K562 (cell line): Measurements from ENCODE around the gene EPHB4. TPM values are rescaled to one million over a fixed set of nuclear protein-coding genes. Genes with fewer than 3 reads are reported as not detected.

ENCODE experiments used
- ARID2 ChIP-seq: fragments of 450-650 bp; IDR thresholded peaks from 2 replicates; pipeline ENCODE4 v1.6.1; 2017; ENCODE audit warnings: antibody characterized with exemption, mild to moderate bottlenecking
- ATF1 ChIP-seq, 2 experiments: fragments of 450-650 bp in 1 of 2; IDR thresholded peaks; 2 replicates each; pipeline ENCODE4 v1.6.1; 2016; ENCODE audit warnings: missing compliant biosample characterization in 1 of 2, missing genetic modification characterization in 1 of 2
- CREM ChIP-seq: IDR thresholded peaks from 2 replicates; pipeline ENCODE4 v1.6.1; 2014; ENCODE audit warnings: antibody characterized with exemption, low read depth
- DACH1 ChIP-seq: fragments of 450-650 bp; IDR thresholded peaks from 2 replicates; pipeline ENCODE4 v1.6.1; 2018; ENCODE audit not compliant: partially characterized antibody
- E2F3 ChIP-seq: fragments of 250-450 bp; sonication (Bioruptor Pico); IDR thresholded peaks from 2 replicates; pipeline ENCODE4 v1.4.0; 2020; ENCODE audit warnings: mild to moderate bottlenecking
- ERF ChIP-seq: fragments of 450-650 bp; formaldehyde crosslinking; IDR thresholded peaks from 2 replicates; pipeline ENCODE4 v1.4.0; 2020; ENCODE audit warnings: mild to moderate bottlenecking, mixed read lengths
- FOXP1 ChIP-seq: sonication (generic); formaldehyde crosslinking; IDR thresholded peaks from 2 replicates; pipeline ENCODE4 v1.8.0; 2022; ENCODE audit warnings: mild to moderate bottlenecking, missing genetic modification reagents
- HMBOX1 ChIP-seq: sonication (generic); IDR thresholded peaks from 2 replicates; pipeline ENCODE4 v1.6.1; 2016
- HMGN3 ChIP-seq: IDR thresholded peaks from 2 replicates; pipeline ENCODE4 v1.6.1; 2011; ENCODE audit warnings: borderline replicate concordance, low read depth, mild to moderate bottlenecking, mixed read lengths, low read length; ENCODE audit not compliant: insufficient read length; ENCODE audit errors: extremely low read depth
- KAT7 ChIP-seq: sonication (generic); formaldehyde crosslinking; IDR thresholded peaks from 2 replicates; pipeline ENCODE4 v1.8.0; 2022; ENCODE audit warnings: missing genetic modification reagents, mild to moderate bottlenecking, borderline replicate concordance
- L3MBTL2 ChIP-seq: fragments of 450-650 bp; IDR thresholded peaks from 2 replicates; pipeline ENCODE4 v1.6.1; 2016; ENCODE audit warnings: mild to moderate bottlenecking, moderate library complexity
- LCOR ChIP-seq: sonication (generic); formaldehyde crosslinking; IDR thresholded peaks from 2 replicates; pipeline ENCODE4 v1.8.0; 2022; ENCODE audit warnings: mild to moderate bottlenecking, missing genetic modification reagents
- PRPF4 ChIP-seq: fragments of 200-400 bp; formaldehyde crosslinking; IDR thresholded peaks from one replicate; pipeline ENCODE4 v1.6.1; 2017; ENCODE audit warnings: low read length, low read depth, mild to moderate bottlenecking; ENCODE audit not compliant: insufficient read depth, poor library complexity, severe bottlenecking
- TARDBP ChIP-seq: fragments of 450-650 bp; IDR thresholded peaks from 2 replicates; pipeline ENCODE4 v1.6.1; 2016
- TGIF2 ChIP-seq: sonication (generic); formaldehyde crosslinking; IDR thresholded peaks from 2 replicates; pipeline ENCODE4 v1.8.1; 2022; ENCODE audit warnings: mild to moderate bottlenecking, missing genetic modification reagents, moderate library complexity
- U2AF2 ChIP-seq: fragments of 200-400 bp; formaldehyde crosslinking; optimal IDR thresholded peaks from 2 replicates; pipeline ENCODE3; 2017; ENCODE audit warnings: low read depth, mild to moderate bottlenecking, low read length
- YY1 ChIP-seq, 3 experiments: IDR thresholded peaks; 2 replicates each; pipeline ENCODE4 v1.6.1; 2011; ENCODE audit warnings: low read length in 2 of 3, mild to moderate bottlenecking in 2 of 3, moderate library complexity in 2 of 3, borderline replicate concordance in 1 of 3, control low read depth in 1 of 3, low read depth in 1 of 3; ENCODE audit not compliant: insufficient read depth in 3 of 3, insufficient replicate concordance in 2 of 3, control insufficient read depth in 1 of 3, insufficient read length in 1 of 3; ENCODE audit errors: extremely low read depth in 1 of 3
- ZBTB11 ChIP-seq, 3 experiments: fragments of 200-800 bp in 1 of 3; fragments of 250-450 bp in 1 of 3; fragments of 450-650 bp in 1 of 3; sonication (Bioruptor Pico) in 1 of 3; sonication (Bioruptor generic) in 1 of 3; formaldehyde crosslinking in 1 of 3; IDR thresholded peaks; 2 replicates each; pipeline versions ENCODE4 v1.6.1 to v1.8.0; 2016 to 2022; ENCODE audit warnings: mild to moderate bottlenecking in 2 of 3, missing genetic modification characterization in 2 of 3, missing compliant biosample characterization in 1 of 3, moderate library complexity in 1 of 3
- ZC3H4 ChIP-seq: sonication (generic); formaldehyde crosslinking; IDR thresholded peaks from 2 replicates; pipeline ENCODE4 v1.9.0; 2021; ENCODE audit warnings: missing genetic modification reagents, borderline replicate concordance
- ZNF133 ChIP-seq: fragments of 250-450 bp; sonication (Bioruptor Pico); IDR thresholded peaks from 2 replicates; pipeline ENCODE4 v1.4.0; 2020; ENCODE audit warnings: mild to moderate bottlenecking
- ZNF165 ChIP-seq: fragments of 250-450 bp; sonication (Bioruptor Pico); IDR thresholded peaks from 2 replicates; pipeline ENCODE4 v1.4.0; 2020; ENCODE audit warnings: borderline replicate concordance
- ZNF184 ChIP-seq: sonication (generic); formaldehyde crosslinking; IDR thresholded peaks from 2 replicates; pipeline ENCODE4 v1.5.0; 2020; ENCODE audit warnings: missing genetic modification reagents
- polyA plus RNA-seq, 8 experiments: library from polyadenylated mRNA; depleted of rRNA in 4 of 8; stranded (reverse) in 5 of 8; unstranded in 3 of 8; fragments of >200 nt; fragmentation: Nextera tagmentation in 2 of 8; fragmentation: Illumina TruSeq in 1 of 8; extraction: Ambion mirVana in 2 of 8; extraction: Trizol in 1 of 8; gene quantifications; 2 replicates each; pipeline versions ENCODE4 v1.2.1 to v1.2.3, GENCODE V29; 2011 to 2014; ENCODE audit warnings: inconsistent platforms in 1 of 8, missing spikeins in 1 of 8
- total RNA-seq, 7 experiments: library from RNA; depleted of rRNA in 6 of 7; stranded (reverse); fragments of >200 nt in 6 of 7; fragmentation: Illumina TruSeq in 2 of 7; extraction: Trizol in 2 of 7; gene quantifications; 2 replicates each; pipeline versions ENCODE4 v1.2.1 to v1.2.3, GENCODE V29; 2011 to 2021; ENCODE audit warnings: low replicate concordance in 1 of 7

The EPHB4 gene
- total and polyA plus RNA-seq, 9 of the 15 experiments (the other 6 are each of a cell fraction or from before 2014, with no cell fraction given), result 1.2 to 82.1 (median 37.9) TPM

GRCh38 chr7:100875356-100875751, 48.0 kb upstream of the EPHB4 start (continued):
- no peak for TF ChIP-seq U2AF2
- TF ChIP-seq ARID2, result 0 out of 2 replicates have a peak, but pooled peaks have one; percentile 16
- TF ChIP-seq PRPF4, result no peak
- TF ChIP-seq LCOR (CRISPR knock-in tag), result peak; percentile 17
- TF ChIP-seq TGIF2, result 0 out of 2 replicates have a peak, but pooled peaks have one; percentile 24
- peak in 1 of 3 experiments; percentile 20 for TF ChIP-seq YY1 (IDR thresholded peaks at IDR 0.05; ENCODE audit: borderline replicate concordance in 1 of 3, control insufficient read depth in 1 of 3, extremely low read depth in 1 of 3, insufficient read depth in 3 of 3, insufficient read length in 1 of 3, insufficient replicate concordance in 2 of 3, low read depth in 1 of 3, low read length in 2 of 3)
- no peak for TF ChIP-seq ZNF133 (CRISPR knock-in tag)
- TF ChIP-seq HMGN3, result no peak
- TF ChIP-seq CREM, result peak; percentile 46; the same call in 1 of the 2 replicates
- TF ChIP-seq ZNF184, result no peak
- 0 out of 2 replicates have a peak, but pooled peaks have one; percentile 63 for TF ChIP-seq ERF
- 0 out of 2 replicates have a peak, but pooled peaks have one; percentile 8 for TF ChIP-seq ATF1 (CRISPR knock-in tag; IDR thresholded peaks at IDR 0.05)
- TF ChIP-seq ATF1 (tag; IDR thresholded peaks at IDR 0.05), result no peak
- no peak for TF ChIP-seq TARDBP
- TF ChIP-seq ZNF165 (CRISPR knock-in tag), result no peak
- peak; percentile 66; the same call in 1 of the 2 replicates for TF ChIP-seq E2F3 (CRISPR knock-in tag)
- peak; percentile 51; the same call in 1 of the 2 replicates for TF ChIP-seq KAT7
- TF ChIP-seq FOXP1 (CRISPR knock-in tag), result peak; percentile 64; the same call in 1 of the 2 replicates
- no peak for TF ChIP-seq HMBOX1
- TF ChIP-seq DACH1, result no peak
- TF ChIP-seq L3MBTL2, result no peak
- peak in 1 of 3 experiments; percentile 27; a peak in 1 of 6 replicates for TF ChIP-seq ZBTB11 (CRISPR knock-in tag; IDR thresholded peaks at IDR 0.05)
- TF ChIP-seq ZC3H4, result 0 out of 2 replicates have a peak, but pooled peaks have one; percentile 43
